ENCODE results near the gene GRB10.
A peak's percentile ranks its signal among the peaks of the same experiment; 100 is the strongest.

The GRB10 gene

GRCh38 chr7:50653126-50653864 is 129.4 kb downstream of the GRB10 start:
- FAIRE-seq (no peak), DNase-seq (ENCODE audit: insufficient read length) (no peak)
- TF ChIP-seq POLR2A (IDR thresholded peaks at IDR 0.05; ENCODE audit: low read depth, low read length) (no peak), POLR2AphosphoS5 (IDR thresholded peaks at IDR 0.05; ENCODE audit: low read depth, low read length) (no peak), TAF1 (IDR thresholded peaks at IDR 0.05; ENCODE audit: borderline replicate concordance, low read depth, low read length) (no peak)

GRCh38 chr7:50652400-50653125 is 130.1 kb downstream of the GRB10 start:
- TF ChIP-seq TAF1 (IDR thresholded peaks at IDR 0.05; ENCODE audit: borderline replicate concordance, low read depth, low read length) (no peak), POLR2A (IDR thresholded peaks at IDR 0.05; ENCODE audit: low read depth, low read length) (no peak), POLR2AphosphoS5 (IDR thresholded peaks at IDR 0.05; ENCODE audit: low read depth, low read length) (no peak)
- no peak for DNase-seq (ENCODE audit: insufficient read length)
- no peak for FAIRE-seq

GRCh38 chr7:50651271-50651989 is 131.3 kb downstream of the GRB10 start:
- peak; percentile 40 for FAIRE-seq
- no peak for TF ChIP-seq POLR2AphosphoS5 (IDR thresholded peaks at IDR 0.05; ENCODE audit: low read depth, low read length)
- TF ChIP-seq TAF1 (IDR thresholded peaks at IDR 0.05; ENCODE audit: borderline replicate concordance, low read depth, low read length), result no peak
- TF ChIP-seq POLR2A (IDR thresholded peaks at IDR 0.05; ENCODE audit: low read depth, low read length), result no peak
- no peak for DNase-seq (ENCODE audit: insufficient read length)

- no peak for DNase-seq (ENCODE audit: insufficient read length)
- TF ChIP-seq TAF1 (IDR thresholded peaks at IDR 0.05; ENCODE audit: borderline replicate concordance, low read depth, low read length) (no peak), POLR2AphosphoS5 (IDR thresholded peaks at IDR 0.05; ENCODE audit: low read depth, low read length) (no peak), POLR2A (IDR thresholded peaks at IDR 0.05; ENCODE audit: low read depth, low read length) (no peak)
These were observed 132.5 kb downstream of the GRB10 start for GRCh38 chr7:50650057-50650664.

GRCh38 chr7:50649259-50649885 is 133.3 kb downstream of the GRB10 start:
- no peak for FAIRE-seq
- no peak for TF ChIP-seq POLR2A (IDR thresholded peaks at IDR 0.05; ENCODE audit: low read depth, low read length)
- TF ChIP-seq TAF1 (IDR thresholded peaks at IDR 0.05; ENCODE audit: borderline replicate concordance, low read depth, low read length), result no peak
- TF ChIP-seq POLR2AphosphoS5 (IDR thresholded peaks at IDR 0.05; ENCODE audit: low read depth, low read length), result no peak
- DNase-seq (ENCODE audit: insufficient read length), result no peak

More at GRCh38 chr7:50650057-50650664, 132.5 kb downstream of the GRB10 start:
- no peak for FAIRE-seq

GRCh38 chr7:50648570-50649169 is 134.0 kb downstream of the GRB10 start:
- no peak for FAIRE-seq
- TF ChIP-seq TAF1 (IDR thresholded peaks at IDR 0.05; ENCODE audit: borderline replicate concordance, low read depth, low read length) (no peak), POLR2AphosphoS5 (IDR thresholded peaks at IDR 0.05; ENCODE audit: low read depth, low read length) (no peak), POLR2A (IDR thresholded peaks at IDR 0.05; ENCODE audit: low read depth, low read length) (no peak)

GRCh38 chr7:50648076-50648475 is 134.6 kb downstream of the GRB10 start:
- TF ChIP-seq TAF1 (IDR thresholded peaks at IDR 0.05; ENCODE audit: borderline replicate concordance, low read depth, low read length) (no peak), POLR2AphosphoS5 (IDR thresholded peaks at IDR 0.05; ENCODE audit: low read depth, low read length) (no peak), POLR2A (IDR thresholded peaks at IDR 0.05; ENCODE audit: low read depth, low read length) (no peak)
- no peak for FAIRE-seq

More at GRCh38 chr7:50648570-50649169, 134.0 kb downstream of the GRB10 start:
- no peak for DNase-seq (ENCODE audit: insufficient read length)

GRCh38 chr7:50647286-50647980 is 135.3 kb downstream of the GRB10 start:
- FAIRE-seq (no peak), DNase-seq (ENCODE audit: insufficient read length) (no peak)
- TF ChIP-seq TAF1 (IDR thresholded peaks at IDR 0.05; ENCODE audit: borderline replicate concordance, low read depth, low read length) (no peak), POLR2AphosphoS5 (IDR thresholded peaks at IDR 0.05; ENCODE audit: low read depth, low read length) (no peak), POLR2A (IDR thresholded peaks at IDR 0.05; ENCODE audit: low read depth, low read length) (no peak)

More at GRCh38 chr7:50648076-50648475, 134.6 kb downstream of the GRB10 start:
- DNase-seq (ENCODE audit: insufficient read length), result no peak

GRCh38 chr7:50646069-50646468 is 136.6 kb downstream of the GRB10 start:
- FAIRE-seq, result no peak
- DNase-seq (ENCODE audit: insufficient read length), result no peak
- no peak for TF ChIP-seq TAF1 (IDR thresholded peaks at IDR 0.05; ENCODE audit: borderline replicate concordance, low read depth, low read length)
- TF ChIP-seq POLR2AphosphoS5 (IDR thresholded peaks at IDR 0.05; ENCODE audit: low read depth, low read length), result no peak
- TF ChIP-seq POLR2A (IDR thresholded peaks at IDR 0.05; ENCODE audit: low read depth, low read length), result no peak

- FAIRE-seq (no peak), DNase-seq (ENCODE audit: insufficient read length) (no peak)
- no peak for TF ChIP-seq POLR2AphosphoS5 (IDR thresholded peaks at IDR 0.05; ENCODE audit: low read depth, low read length)
- TF ChIP-seq TAF1 (IDR thresholded peaks at IDR 0.05; ENCODE audit: borderline replicate concordance, low read depth, low read length), result no peak
- no peak for TF ChIP-seq POLR2A (IDR thresholded peaks at IDR 0.05; ENCODE audit: low read depth, low read length)
These were observed 137.5 kb downstream of the GRB10 start for GRCh38 chr7:50645186-50645585.

Data from GM12892 (cell line).